Measurements from ENCODE around the gene RABL3. TPM values are rescaled to one million over a fixed set of nuclear protein-coding genes. Genes with fewer than 3 reads are reported as not detected.
"Not testable (repeated sequence)": the region's sequence is repeated elsewhere in the genome, so short reads cannot be mapped to it uniquely, and the experiment has no call there.

Gene RABL3
- total RNA-seq, 5 donors from 2014 or later (not counting 1 experiment from before 2014, with no cell fraction given) = 14.7 to 31.8 (median 25.0) TPM

- Histone ChIP-seq H3K36me3 (ENCODE audit: control insufficient read depth in 2 of 2, extremely low read depth in 1 of 2, insufficient read depth in 1 of 2, low read length in 1 of 2) (no peaks in the 10 kb centered on the region), H3K4me1 (ENCODE audit: control insufficient read depth in 1 of 2, extremely low read depth in 1 of 2, insufficient read depth in 2 of 2, low read length in 2 of 2) (no peaks in the 10 kb centered on the region), H3K27me3 (replicated peaks in 1 of 2; ENCODE audit: control insufficient read depth in 2 of 2, extremely low read depth in 1 of 2, insufficient read depth in 2 of 2, low read length in 1 of 2) (no peaks in the 10 kb centered on the region), H3K9me3 (no peaks in the 10 kb centered on the region), H3K27ac (ENCODE audit: low read length) (no peak overlapping the region), H3K4me3 (ENCODE audit: control insufficient read depth in 1 of 2, extremely low read depth in 1 of 2, low read length in 1 of 2) (no peak overlapping the region)
- Mint-ChIP-seq H3K4me1 (peaks cover 4 to 6% (median 5%) of the 10 kb centered on the region in 3 donors), H3K27ac (no peak overlapping the region), H3K9me3 (peaks cover 0 to 9% (median 2%) of the 10 kb centered on the region in 3 donors), H3K36me3 (peaks cover 9% of the 10 kb centered on the region), H3K27me3 (no peaks in the 10 kb centered on the region), H3K4me3 (no peak overlapping the region)
- DNase-seq = no peak
- ChIA-PET POLR2A (no interaction called here), CTCF (no interaction called here)
- ATAC-seq (replicated peaks in 1 of 4) = no peak
- WGBS (ENCODE audit: insufficient coverage) = 83% methylated on average over 1 of the region's 2 CpGs
These were observed 61.3 kb downstream of the RABL3 start for GRCh38 chr3:120681018-120681417.

DNA sequence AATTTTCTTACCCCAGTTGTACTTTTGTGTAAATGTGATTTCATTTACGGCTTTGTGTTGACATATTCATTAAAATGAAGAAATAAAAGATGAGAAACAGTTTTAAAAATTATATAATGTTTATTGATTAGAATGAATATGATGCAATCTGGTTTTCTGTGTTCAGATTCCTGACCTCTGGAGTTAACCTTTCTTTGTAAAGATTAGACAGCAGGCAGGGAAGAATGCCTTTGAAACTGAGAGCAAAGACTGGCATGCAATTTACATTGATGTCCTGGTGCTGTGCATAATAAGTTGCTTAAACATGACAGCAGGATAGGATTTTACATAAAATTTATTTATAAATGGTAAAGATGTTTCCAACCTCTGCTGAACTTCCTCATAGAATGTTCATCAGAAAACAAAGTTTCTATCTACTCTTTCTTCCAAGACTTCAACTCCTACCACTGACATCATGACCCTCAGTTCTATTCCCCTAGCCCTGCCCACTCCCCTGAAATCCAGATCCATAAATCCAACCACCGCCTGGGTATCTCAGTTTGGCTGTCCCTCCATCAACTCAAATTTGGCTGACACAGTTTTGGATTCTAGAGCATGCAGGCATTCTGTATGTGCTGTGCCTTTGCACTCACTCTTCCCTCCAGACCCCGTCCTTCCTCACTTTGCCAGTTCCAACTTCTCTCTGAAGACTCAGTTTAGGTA lies 62.0 kb downstream of the RABL3 start:
- Mint-ChIP-seq H3K27ac (no peak overlapping the region), H3K4me3 (no peak overlapping the region), H3K9me3 (peaks cover 0 to 9% (median 2%) of the 10 kb centered on the region in 3 donors), H3K36me3 (peaks cover 9% of the 10 kb centered on the region), H3K27me3 (no peaks in the 10 kb centered on the region), H3K4me1 (peaks cover 4 to 6% (median 5%) of the 10 kb centered on the region in 3 donors)
- no peak for ATAC-seq (replicated peaks in 1 of 4)
- no peak for DNase-seq
- no peaks in the 10 kb centered on the region for H3K4me1 ChIP-seq (ENCODE audit: control insufficient read depth in 1 of 2, extremely low read depth in 1 of 2, insufficient read depth in 2 of 2, low read length in 2 of 2)
- H3K36me3 ChIP-seq (ENCODE audit: control insufficient read depth in 2 of 2, extremely low read depth in 1 of 2, insufficient read depth in 1 of 2, low read length in 1 of 2) = no peaks in the 10 kb centered on the region
- CTCF ChIA-PET = no interaction called here
- H3K9me3 ChIP-seq = no peaks in the 10 kb centered on the region
- WGBS (ENCODE audit: insufficient coverage) = 86% methylated on average over 1 of the region's 3 CpGs
- H3K27me3 ChIP-seq (replicated peaks in 1 of 2; ENCODE audit: control insufficient read depth in 2 of 2, extremely low read depth in 1 of 2, insufficient read depth in 2 of 2, low read length in 1 of 2) = no peaks in the 10 kb centered on the region
- no peak overlapping the region for H3K4me3 ChIP-seq (ENCODE audit: control insufficient read depth in 1 of 2, extremely low read depth in 1 of 2, low read length in 1 of 2)
- POLR2A ChIA-PET = interaction anchor here in 1 of 2 donors (0.6 kb wide), 1 partner anchor 1647 kb away, joined by 3 read pairs; no protein-coding TSS in a partner anchor
- H3K27ac ChIP-seq (ENCODE audit: low read length) = no peak overlapping the region

DNA sequence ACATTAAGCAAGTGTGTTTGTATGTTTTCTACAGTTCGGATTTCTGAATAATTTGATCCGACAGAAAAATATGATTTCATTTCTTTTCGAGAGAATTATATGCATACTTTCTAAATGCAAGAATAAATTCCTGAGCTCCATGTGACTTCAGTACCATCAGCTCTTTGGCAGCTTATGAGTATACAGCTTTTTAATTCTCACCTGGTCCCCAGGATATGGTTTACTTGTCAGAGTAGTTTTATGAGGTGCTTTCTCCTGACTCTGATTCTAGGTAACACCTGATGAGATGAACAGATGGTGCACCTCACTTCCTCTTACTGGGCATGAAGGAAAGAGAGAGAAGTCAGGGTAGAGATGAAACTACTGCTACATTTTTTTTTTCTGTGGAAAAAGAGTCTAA lies 63.3 kb downstream of the RABL3 start:
- DNase-seq (no peak), ATAC-seq (replicated peaks in 1 of 4) (no peak)
- Mint-ChIP-seq H3K4me1 (peaks cover 4 to 6% (median 5%) of the 10 kb centered on the region in 3 donors), H3K27me3 (no peaks in the 10 kb centered on the region), H3K9me3 (peaks cover 0 to 9% (median 2%) of the 10 kb centered on the region in 3 donors), H3K4me3 (no peak overlapping the region), H3K27ac (no peak overlapping the region), H3K36me3 (peaks cover 6% of the 10 kb centered on the region)
- Histone ChIP-seq H3K4me3 (ENCODE audit: control insufficient read depth in 1 of 2, extremely low read depth in 1 of 2, low read length in 1 of 2) (no peak overlapping the region), H3K27ac (ENCODE audit: low read length) (no peak overlapping the region), H3K9me3 (no peaks in the 10 kb centered on the region), H3K36me3 (ENCODE audit: control insufficient read depth in 2 of 2, extremely low read depth in 1 of 2, insufficient read depth in 1 of 2, low read length in 1 of 2) (no peaks in the 10 kb centered on the region), H3K27me3 (replicated peaks in 1 of 2; ENCODE audit: control insufficient read depth in 2 of 2, extremely low read depth in 1 of 2, insufficient read depth in 2 of 2, low read length in 1 of 2) (no peaks in the 10 kb centered on the region), H3K4me1 (ENCODE audit: control insufficient read depth in 1 of 2, extremely low read depth in 1 of 2, insufficient read depth in 2 of 2, low read length in 2 of 2) (no peaks in the 10 kb centered on the region)
- CTCF ChIA-PET = interaction anchor here in 1 of 2 donors (0.6 kb wide), 1 partner anchor 121 kb away, joined by 3 read pairs; no protein-coding TSS in a partner anchor
- POLR2A ChIA-PET = interaction anchor here in 1 of 2 donors (1.1 kb wide), 1 partner anchor 81 kb away, joined by 3 read pairs; no protein-coding TSS in a partner anchor
- WGBS (ENCODE audit: insufficient coverage) = no CpG with 5 or more reads among the region's 3 CpGs

DNA sequence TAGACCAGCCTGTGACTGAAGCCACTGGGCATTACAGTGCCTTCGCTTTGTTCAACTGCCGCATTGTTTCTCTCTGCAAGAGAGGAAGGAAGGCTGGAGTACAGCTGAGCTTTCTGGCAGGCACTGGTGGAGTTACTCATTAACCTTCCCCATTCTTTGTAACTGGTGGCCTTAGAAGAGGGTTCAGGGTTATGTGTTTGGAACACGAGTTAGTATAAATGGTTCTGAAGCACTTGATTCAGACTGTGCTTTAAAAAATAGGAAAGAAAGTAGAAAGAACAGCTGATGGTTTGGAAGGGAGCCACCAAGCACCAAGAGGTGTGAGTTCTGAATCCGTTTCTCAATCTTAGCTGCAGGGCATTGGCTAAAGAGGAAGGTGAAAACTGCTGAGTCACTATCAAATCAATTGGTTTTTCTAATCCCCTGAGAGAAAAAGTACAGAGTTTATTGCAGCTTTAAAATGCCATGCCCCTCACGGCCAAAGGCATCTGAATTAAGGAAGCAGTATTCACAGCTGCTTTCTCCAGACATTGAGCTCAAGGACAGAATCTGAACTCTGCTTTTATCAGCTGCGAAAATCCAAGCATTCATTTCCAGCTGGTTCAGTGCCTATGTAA lies 63.9 kb downstream of the RABL3 start:
- CTCF ChIA-PET = interaction anchor here in 1 of 2 donors (0.6 kb wide), 1 partner anchor 121 kb away, joined by 3 read pairs; no protein-coding TSS in a partner anchor
- Mint-ChIP-seq H3K36me3 (peaks cover 6% of the 10 kb centered on the region), H3K4me1 (peaks cover 4 to 6% (median 5%) of the 10 kb centered on the region in 3 donors), H3K4me3 (no peak overlapping the region), H3K27ac (no peak overlapping the region), H3K9me3 (peaks cover 0 to 9% (median 2%) of the 10 kb centered on the region in 3 donors), H3K27me3 (no peaks in the 10 kb centered on the region)
- 4% methylated on average over 3 of the region's 6 CpGs for WGBS (ENCODE audit: insufficient coverage)
- no peak overlapping the region for H3K27ac ChIP-seq (ENCODE audit: low read length)
- H3K36me3 ChIP-seq (ENCODE audit: control insufficient read depth in 2 of 2, extremely low read depth in 1 of 2, insufficient read depth in 1 of 2, low read length in 1 of 2) = no peaks in the 10 kb centered on the region
- no peak overlapping the region for H3K4me3 ChIP-seq (ENCODE audit: control insufficient read depth in 1 of 2, extremely low read depth in 1 of 2, low read length in 1 of 2)
- POLR2A ChIA-PET = interaction anchor here in 1 of 2 donors (1.1 kb wide), 1 partner anchor 80 kb away, joined by 3 read pairs; no protein-coding TSS in a partner anchor
- H3K4me1 ChIP-seq (ENCODE audit: control insufficient read depth in 1 of 2, extremely low read depth in 1 of 2, insufficient read depth in 2 of 2, low read length in 2 of 2) = no peaks in the 10 kb centered on the region
- DNase-seq (no peak), ATAC-seq (replicated peaks in 1 of 4) (no peak)
- no peaks in the 10 kb centered on the region for H3K27me3 ChIP-seq (replicated peaks in 1 of 2; ENCODE audit: control insufficient read depth in 2 of 2, extremely low read depth in 1 of 2, insufficient read depth in 2 of 2, low read length in 1 of 2)
- no peaks in the 10 kb centered on the region for H3K9me3 ChIP-seq

GRCh38 chr3:120677193-120677592 lies 65.1 kb downstream of the RABL3 start:
- H3K9me3 Mint-ChIP-seq; DNase-seq; H3K36me3 Mint-ChIP-seq; H3K27ac ChIP-seq (ENCODE audit: low read length); POLR2A ChIA-PET; H3K4me3 ChIP-seq (ENCODE audit: control insufficient read depth in 1 of 2, extremely low read depth in 1 of 2, low read length in 1 of 2); H3K36me3 ChIP-seq (ENCODE audit: control insufficient read depth in 2 of 2, extremely low read depth in 1 of 2, insufficient read depth in 1 of 2, low read length in 1 of 2); ATAC-seq (replicated peaks in 1 of 4); H3K4me1 ChIP-seq (ENCODE audit: control insufficient read depth in 1 of 2, extremely low read depth in 1 of 2, insufficient read depth in 2 of 2, low read length in 2 of 2); H3K27ac Mint-ChIP-seq; H3K4me3 Mint-ChIP-seq; H3K9me3 ChIP-seq; CTCF ChIA-PET; H3K27me3 ChIP-seq (replicated peaks in 1 of 2; ENCODE audit: control insufficient read depth in 2 of 2, extremely low read depth in 1 of 2, insufficient read depth in 2 of 2, low read length in 1 of 2); H3K27me3 Mint-ChIP-seq; H3K4me1 Mint-ChIP-seq: not testable (repeated sequence)
- WGBS (ENCODE audit: insufficient coverage) = no CpG with 5 or more reads among the region's 7 CpGs

GRCh38 chr3:120673116-120673515 lies 69.2 kb downstream of the RABL3 start:
- Histone ChIP-seq H3K27ac (ENCODE audit: low read length) (no peak overlapping the region), H3K4me1 (ENCODE audit: control insufficient read depth in 1 of 2, extremely low read depth in 1 of 2, insufficient read depth in 2 of 2, low read length in 2 of 2) (no peaks in the 10 kb centered on the region), H3K36me3 (ENCODE audit: control insufficient read depth in 2 of 2, extremely low read depth in 1 of 2, insufficient read depth in 1 of 2, low read length in 1 of 2) (no peaks in the 10 kb centered on the region), H3K4me3 (ENCODE audit: control insufficient read depth in 1 of 2, extremely low read depth in 1 of 2, low read length in 1 of 2) (no peak overlapping the region), H3K27me3 (replicated peaks in 1 of 2; ENCODE audit: control insufficient read depth in 2 of 2, extremely low read depth in 1 of 2, insufficient read depth in 2 of 2, low read length in 1 of 2) (no peaks in the 10 kb centered on the region), H3K9me3 (no peaks in the 10 kb centered on the region)
- DNase-seq (no peak), ATAC-seq (replicated peaks in 1 of 4) (no peak)
- 100% methylated on average over 1 of the region's 2 CpGs for WGBS (ENCODE audit: insufficient coverage)
- H3K27me3 Mint-ChIP-seq = no peaks in the 10 kb centered on the region
- peaks cover 7% of the 10 kb centered on the region for H3K36me3 Mint-ChIP-seq
- H3K9me3 Mint-ChIP-seq = peaks cover 0 to 9% (median 2%) of the 10 kb centered on the region in 3 donors
- peaks cover 0 to under 1% (median 0%) of the 10 kb centered on the region in 3 donors for H3K4me1 Mint-ChIP-seq
- H3K27ac Mint-ChIP-seq = no peak overlapping the region
- POLR2A ChIA-PET = no interaction called here
- no peak overlapping the region for H3K4me3 Mint-ChIP-seq
- CTCF ChIA-PET = no interaction called here
